ENCODE measurements around the gene HECW1.
A peak's percentile ranks its signal among the peaks of the same experiment; 100 is the strongest.

The HECW1 gene

GRCh38 chr7:43379210-43379609, 266.8 kb downstream of the HECW1 start:
- no peak for DNase-seq

GRCh38 chr7:43384616-43385308, 272.3 kb downstream of the HECW1 start:
- no peak for DNase-seq

DNA sequence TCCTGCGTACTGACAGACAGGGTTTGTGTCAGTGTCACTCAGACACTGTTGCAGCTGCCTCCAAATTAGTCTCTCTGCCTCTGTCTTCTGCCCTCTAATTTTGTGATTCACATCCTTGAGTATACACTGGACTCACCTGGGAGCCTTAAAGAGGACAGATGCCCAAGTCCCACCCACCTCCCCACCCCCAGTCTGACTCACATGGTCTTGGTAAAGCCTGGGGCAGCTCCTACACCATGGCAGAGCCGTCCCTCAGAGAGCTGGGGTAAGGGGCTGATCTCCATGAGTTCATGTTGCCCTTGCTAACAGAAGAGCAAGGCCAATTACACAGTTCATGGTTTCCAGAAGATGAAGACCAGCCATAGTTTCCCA, 272.8 kb downstream of the HECW1 start:
- no peak for DNase-seq

- no peak for DNase-seq
These were observed 273.4 kb downstream of the HECW1 start for GRCh38 chr7:43385856-43386255.

DNA sequence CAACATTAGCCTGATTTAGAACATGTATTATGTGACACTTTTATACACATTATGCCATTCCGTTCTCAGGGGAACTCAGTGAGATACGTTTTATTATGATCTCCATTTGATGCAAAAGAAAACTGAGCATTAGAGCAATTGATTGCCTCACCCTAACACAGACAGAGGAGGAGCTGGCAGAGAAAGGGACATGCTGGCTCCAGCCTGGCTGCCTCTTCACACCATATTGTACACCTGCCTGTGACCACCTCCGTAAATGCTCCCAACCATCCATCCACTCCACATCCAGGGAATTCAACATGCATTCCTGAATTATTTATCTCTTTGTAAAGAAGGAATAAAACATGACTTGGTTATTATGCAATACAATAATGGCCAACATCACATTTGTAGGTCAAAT, 275.5 kb downstream of the HECW1 start:
- no peak for DNase-seq

DNA sequence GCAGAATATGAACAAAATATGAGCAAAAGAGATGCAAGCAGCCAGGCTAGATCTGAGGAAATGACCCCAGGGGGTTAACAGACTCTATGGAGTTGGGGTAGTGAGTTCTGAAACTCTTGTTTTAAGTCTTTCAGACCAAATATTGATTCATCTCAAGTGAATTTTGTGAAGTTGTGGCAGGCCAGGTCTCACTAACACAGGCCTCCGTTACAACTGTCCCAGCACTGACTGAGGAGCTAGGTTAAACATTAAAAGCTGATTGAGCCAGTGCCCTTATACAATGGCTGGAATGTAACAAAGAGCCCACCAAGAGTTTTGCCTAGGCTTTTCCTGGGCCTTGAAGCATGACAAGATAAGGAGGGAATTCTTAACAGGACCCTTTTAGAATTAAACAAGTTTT, 278.1 kb downstream of the HECW1 start:
- no peak for DNase-seq

DNA sequence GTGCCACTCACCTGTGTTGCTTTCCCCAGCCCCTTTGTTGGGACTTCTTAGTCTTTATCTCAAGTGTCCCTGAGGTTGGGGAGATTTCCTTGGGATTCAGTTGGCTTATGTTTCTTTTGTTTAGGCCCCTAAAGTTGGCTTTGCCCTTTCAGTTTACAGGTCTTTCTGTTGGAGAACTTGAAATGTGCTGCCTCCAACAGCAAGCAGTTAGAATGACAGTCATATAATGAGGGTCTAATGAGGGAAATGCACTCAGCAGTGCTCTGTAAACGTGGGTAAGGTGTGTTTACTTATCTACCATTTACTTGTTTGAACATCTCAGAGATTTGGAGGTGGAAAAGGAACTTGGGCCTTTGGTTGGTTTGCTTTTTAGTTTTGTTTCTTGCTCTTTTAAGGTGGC, 279.1 kb downstream of the HECW1 start:
- no peak for DNase-seq

DNA sequence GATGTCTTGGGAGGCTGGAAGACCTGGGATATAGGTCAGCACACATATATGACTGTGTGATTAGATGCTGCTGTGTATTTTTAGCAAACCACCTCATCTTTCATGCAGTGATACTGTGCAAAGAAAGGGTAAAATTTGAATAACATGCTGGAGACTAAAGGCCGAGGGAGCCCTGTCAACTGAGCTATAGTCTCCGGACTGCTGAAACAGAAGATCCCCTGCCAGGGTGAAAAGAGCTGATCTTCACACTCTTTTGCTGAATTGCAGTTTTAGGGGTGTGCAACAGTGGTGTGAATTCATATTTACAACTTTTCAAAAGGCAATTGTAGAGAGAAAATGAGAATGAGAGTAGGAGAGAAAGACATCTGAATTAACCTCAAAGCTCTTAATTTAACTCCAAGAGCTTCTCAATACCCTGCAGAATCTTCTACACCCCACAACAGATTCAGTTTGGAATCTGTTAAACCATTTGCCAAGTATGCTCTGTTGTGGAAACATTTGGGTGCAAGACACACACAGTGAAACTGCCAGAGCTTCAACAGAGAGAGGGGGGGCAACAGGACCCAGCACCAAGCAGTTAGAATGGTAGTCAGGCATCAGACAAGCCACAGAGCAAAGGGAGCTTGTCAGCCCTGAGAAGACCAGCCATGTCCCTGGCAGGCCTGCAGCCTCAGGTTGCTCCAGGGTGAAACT, 280.3 kb downstream of the HECW1 start:
- DNase-seq, result no peak

DNA sequence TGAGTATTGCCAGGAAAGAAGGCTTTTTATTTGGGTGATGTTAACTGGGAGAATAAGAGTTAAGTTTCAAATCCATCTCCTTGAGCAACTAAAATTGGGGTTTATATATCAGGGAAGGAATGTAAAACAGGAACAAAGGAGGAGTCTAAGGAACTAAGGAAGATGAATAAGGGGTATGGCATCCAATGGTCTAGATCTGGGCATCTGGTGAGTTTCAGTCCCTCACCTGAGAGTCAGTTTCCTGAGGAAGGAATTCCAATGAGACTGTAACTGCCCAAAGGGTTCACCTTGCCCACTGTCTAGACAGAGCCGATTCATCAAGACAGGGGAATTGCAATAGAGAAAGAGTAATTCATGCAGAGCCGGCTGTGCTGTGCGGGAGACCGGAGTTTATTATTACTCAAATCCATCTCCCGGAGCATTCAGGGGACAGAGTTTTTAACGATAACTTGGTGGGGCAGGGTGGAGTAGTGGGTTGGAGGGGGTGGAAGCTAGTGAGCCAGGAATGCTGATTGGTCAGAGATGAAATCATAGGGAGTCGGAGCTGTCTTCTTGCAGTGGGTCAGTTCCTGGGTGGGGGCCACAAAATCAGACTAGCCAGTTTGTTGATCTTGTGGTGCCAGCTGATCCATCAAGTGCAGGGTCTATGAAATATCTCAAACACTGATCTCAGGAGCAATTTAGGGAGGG, 282.1 kb downstream of the HECW1 start:
- no peak for DNase-seq

DNA sequence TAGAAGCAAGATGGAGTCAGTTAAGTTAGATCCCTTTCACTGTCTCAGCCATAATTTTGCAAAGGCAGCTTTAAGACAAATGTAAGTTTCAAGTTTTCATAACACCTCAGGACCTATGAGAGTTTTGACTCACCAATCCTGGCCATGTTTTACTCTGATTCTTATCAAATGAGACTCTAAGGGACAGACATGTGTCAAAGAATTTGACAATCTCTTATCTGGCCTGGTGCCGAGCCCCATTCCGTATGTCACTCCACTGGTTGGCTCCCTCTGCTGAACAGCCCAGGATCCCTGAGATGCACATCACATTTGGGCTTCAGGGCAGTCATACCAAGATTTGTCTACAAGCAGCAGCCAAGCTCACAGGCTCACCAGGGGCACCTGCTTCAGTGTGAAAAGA, 282.9 kb downstream of the HECW1 start:
- DNase-seq, result no peak

DNA sequence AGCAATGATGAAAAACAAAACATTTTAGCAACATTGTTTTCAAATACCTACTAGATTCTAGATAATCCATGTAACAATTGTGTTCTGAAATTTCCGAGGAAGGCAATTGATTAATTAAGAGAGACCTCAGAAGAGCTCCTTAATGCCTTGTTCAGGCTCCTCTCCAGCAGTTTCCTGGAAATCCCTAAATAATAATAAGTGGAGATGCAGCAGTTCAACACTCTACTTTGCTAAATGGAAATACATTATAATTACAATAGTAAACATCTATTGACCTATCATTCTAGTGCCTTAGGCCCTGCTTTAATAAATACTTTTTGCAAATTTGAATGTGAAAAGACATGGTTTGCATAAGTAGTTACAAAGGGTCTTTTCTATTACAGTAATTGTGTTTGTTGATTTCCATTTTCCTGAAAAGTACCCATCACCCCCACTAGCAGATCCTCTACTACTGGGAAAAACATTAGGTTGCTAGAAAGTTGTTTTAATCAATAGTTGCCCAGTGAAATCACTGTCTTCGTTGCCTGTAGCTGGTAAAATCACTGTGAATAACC, 283.8 kb downstream of the HECW1 start:
- DNase-seq, result no peak

GRCh38 chr7:43398831-43399230, 286.4 kb downstream of the HECW1 start:
- no peak for DNase-seq

- DNase-seq, result no peak
These were observed 293.5 kb downstream of the HECW1 start for GRCh38 chr7:43405948-43406347.

DNA sequence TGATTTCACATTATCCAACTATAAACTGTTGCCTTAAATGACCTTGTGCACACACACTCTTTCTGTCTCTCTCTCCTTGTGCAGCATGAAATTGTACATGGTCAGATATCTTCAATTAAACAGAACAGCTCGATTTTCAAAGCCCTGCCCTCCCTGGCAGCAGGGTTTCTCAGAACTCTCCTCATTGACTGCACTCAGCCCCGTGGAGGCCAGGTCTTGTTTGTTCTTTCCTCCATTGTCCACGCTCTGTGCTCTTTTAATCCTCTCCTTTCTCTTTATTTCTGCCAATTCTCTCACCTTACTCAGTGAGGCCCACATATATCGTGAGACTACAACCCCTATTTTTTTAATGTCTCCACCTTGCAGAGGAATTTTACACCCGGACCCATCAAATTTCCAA, 294.5 kb downstream of the HECW1 start:
- no peak for DNase-seq

GRCh38 chr7:43408981-43409380, 296.5 kb downstream of the HECW1 start:
- DNase-seq, result no peak

DNA sequence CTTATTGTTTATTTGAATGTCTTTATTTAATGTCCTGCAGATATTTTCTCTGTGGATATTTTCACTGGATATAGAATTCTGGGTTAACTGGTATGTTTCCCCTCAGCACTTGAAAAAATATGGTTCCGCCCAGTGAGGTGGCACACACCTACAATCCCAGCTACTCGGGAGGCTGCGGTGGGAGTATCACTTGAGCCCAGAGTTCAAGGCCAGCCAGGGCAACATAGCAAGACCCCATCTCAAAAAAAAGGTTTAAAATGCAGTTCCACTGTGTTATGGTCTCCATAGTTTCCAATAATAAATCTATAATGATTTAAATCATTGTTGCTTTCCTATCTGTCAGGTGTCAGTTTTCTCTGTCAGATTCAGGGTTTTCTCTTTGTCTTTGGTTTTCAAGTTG, 305.0 kb downstream of the HECW1 start:
- DNase-seq, result no peak

DNA sequence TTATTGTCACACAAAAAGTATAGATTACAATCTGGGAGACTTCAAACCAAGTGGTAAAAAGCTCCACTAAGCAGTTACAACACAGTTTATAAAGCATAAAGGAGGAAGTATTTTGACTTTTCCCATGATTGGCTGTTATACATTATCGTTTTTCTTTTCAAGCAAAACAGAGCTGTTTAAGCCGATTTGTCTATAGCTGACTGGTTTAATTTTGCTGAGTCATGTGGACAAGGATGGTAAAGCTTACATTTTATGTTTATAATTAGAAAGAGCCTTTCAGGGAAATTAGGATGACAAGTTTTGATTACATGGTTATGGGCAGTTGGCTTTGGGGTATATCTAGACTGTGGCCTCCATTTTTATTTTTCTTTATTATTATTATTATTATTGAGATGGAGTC, 318.0 kb downstream of the HECW1 start:
- no peak for DNase-seq

GRCh38 chr7:43431020-43431595, 318.7 kb downstream of the HECW1 start:
- DNase-seq, result no peak

DNA sequence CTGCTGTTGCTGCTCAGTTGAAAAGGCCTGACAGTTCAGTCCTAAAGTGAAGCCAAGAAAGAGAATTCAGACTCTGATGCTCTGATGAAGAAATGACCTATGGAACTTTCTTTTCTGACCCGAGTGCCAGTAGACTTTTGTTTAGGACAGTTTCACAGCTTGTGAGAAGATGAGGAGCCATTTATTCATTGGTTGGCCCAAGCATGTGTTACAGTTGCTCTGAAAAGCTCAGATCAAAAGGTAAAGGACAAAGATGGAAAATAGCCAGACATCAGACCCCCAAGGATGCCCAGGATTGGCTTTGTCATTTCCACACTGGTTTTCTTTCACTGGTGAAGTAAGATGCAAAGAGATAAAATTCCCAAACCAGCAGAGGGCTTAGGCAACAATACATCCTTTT, 321.2 kb downstream of the HECW1 start:
- DNase-seq, result no peak

DNA sequence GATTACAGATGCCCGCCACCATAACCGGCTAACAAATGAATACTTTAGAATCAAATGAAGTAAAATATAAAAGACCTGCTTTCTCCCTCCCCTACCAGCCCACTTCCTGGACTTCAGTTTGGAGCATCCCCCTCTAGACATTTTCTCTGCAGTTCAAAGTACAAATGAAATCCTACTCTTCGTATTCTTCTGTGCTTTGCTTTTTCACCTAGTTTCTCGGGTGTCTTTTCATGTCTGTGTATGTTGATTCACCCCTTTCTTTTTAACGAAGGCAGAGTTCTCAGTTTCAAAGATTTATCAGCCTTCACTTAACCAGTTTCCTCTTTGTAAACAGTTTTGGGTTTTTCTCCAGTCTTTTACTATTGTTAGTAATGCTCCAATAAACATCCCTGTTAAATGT, 324.6 kb downstream of the HECW1 start:
- DNase-seq, result no peak

DNA sequence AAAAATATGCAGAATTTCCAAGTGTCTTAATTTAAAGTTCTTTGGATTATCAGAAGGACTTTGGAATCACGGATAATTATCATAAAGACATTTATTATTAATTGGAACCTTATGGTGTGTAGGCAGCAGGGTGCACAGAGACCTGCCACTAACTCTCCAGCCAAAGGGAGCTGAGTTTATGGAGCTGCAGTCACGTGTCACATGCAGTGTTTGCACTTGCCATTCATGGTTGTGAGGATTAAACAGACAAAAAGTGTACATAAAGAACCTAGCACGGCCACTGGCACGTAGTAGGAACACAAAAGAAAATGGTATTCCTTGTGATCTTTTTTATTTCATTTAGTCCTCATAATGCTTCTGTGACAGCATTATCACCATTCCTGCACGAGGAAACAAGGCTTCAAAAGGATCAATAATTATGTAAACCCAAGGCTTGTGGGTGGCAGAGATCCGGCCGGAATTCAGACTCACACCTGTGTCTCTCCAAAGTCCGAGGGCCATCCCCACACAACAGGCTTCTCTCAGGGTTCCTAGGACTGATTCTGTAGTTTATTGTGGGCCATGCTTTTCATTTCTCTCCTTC, 326.5 kb downstream of the HECW1 start:
- no peak for DNase-seq

GRCh38 chr7:43439631-43440401, 327.4 kb downstream of the HECW1 start:
- peak; percentile 2 to 12 (median 10) for DNase-seq
